ENCODE measurements around the gene SLC39A1.

The SLC39A1 gene

DNA sequence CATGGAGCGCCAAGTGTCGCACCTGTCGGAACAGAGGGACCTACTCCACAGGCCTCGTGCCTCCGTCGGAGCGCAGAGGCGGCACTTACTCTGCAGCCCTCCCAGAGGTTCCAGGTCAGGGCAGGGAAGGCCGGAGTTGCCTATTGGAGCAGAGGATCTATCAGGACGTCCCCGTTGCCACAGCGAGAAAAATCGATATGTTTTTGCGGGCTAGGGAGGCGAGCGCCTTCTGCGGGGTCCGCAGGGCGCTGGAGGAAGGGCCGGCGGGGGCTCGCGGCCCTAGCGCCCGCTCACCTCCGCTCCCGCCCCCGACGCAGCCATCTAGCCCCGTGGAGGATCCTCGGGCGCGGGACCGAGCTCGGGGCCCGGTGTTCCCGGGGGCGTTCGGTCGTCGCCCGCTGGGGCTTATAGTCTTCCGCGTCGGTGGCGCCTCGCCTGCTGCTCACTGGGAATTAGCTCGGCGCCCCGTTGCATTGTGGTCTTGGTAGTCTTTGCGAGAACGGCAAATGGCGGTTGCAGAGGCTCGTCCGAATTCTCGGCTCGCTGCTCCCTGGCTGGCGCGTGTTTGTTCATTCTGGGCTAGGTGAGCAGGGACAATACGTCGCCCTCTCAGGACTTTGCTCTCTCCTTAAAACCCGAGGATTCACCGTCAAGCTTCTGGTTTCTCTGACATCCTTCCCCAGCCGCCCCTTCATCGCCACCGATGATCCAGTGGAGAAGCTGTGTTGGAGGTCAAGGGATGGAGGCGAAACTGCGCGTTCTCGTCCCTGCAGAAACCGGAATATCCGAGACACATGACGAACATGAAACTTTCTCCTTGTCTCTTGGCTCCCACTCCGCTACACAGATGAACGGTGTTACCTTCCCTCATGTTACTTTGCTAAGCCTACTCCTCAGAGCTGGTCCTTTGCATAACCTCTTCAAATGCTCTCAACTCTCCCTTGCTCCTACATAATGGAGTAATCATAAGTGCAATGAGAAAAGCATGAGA, 14.2 kb upstream of the SLC39A1 start, which contains the start of gene JTB:
Gene JTB, minus strand, starts transcription at position 425 of the 991 bp plus-strand sequence. Its CDS starts 422 bp downstream, at position 3.
- peak; percentile 69 to 84 for DNase-seq (ENCODE audit: low read depth in 1 of 2, low spot score in 1 of 2)

DNA sequence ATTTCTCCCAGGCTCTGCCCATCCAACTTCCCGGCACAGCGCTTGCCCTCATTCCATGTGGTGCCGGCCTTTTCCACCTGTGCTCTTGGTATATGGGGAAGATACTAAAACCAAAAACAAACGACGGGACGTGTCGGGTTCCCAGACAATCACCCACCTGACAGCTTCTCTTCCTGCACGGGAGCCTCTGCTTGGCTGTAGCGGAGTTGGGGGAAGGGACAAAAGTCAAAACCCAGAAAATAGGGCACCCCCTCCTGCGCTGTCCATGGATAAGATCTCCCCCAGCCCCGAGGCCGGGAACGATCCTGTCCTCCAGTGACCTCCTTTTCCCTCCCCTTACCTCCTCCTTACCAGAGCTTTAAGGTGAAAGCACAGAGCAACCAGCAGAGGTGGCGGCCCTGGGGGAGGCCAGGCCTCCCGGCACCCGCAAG, 13.5 kb upstream of the SLC39A1 start:
- DNase-seq (ENCODE audit: low read depth in 1 of 2, low spot score in 1 of 2) = no peak

DNA sequence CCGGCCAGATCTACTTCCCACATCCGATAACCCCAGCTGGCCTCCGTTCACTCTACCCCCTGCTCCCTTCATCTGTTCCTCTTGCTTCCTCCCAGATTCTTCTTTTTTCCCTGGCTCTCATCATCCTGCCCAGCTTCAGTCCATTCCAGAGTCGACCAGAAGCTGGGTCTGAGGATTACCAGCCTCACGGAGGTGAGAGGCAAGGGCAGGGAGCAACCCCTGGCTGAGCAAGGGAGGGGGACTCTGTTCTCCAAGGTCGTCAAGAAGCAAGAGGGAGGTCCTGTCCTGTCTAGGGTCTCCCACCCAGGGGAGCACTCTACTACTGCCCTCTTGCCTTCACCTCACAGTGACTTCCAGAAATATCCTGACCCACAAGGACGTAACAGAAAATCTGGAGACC, 10.2 kb upstream of the SLC39A1 start:
- DNase-seq (ENCODE audit: low read depth in 1 of 2, low spot score in 1 of 2) = no peak

DNA sequence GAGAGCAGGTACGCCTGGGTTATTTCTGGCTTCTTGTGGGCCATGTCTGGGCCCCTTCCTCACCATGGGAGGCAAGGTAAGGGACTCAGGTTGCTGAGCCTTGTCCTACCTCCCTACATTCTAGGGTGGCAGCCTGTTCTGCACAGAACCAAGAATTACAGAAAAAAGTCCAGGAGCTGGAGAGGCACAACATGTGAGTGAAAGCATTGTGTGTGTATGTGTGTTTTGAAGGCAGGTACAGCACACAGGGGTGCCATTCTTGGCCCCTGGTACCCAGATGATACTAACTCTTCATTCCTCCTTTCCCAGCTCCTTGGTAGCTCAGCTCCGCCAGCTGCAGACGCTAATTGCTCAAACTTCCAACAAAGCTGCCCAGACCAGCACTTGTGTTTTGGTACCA, 9.7 kb upstream of the SLC39A1 start:
- DNase-seq (ENCODE audit: low read depth in 1 of 2, low spot score in 1 of 2) = no peak

DNA sequence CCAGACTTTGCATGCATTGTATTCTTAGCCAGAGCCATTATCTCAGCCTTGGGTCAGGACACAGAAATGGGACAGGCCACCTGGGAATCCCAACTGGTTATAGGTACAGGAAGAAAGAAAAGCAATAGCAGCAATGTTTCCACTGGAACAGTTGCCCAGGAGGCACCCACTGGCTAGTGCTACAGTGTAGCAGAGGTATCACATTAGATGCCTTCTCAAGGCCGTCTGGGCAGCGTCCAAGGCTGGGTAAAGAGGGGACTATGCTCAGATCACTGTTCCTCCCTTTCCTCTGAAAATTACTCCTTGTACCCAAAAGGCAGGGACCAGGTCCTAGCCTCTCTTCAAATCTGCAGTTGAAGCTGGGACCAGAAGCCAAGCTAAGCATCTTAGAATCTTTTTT, 7.0 kb upstream of the SLC39A1 start:
- DNase-seq (ENCODE audit: low read depth in 1 of 2, low spot score in 1 of 2) = no peak

DNA sequence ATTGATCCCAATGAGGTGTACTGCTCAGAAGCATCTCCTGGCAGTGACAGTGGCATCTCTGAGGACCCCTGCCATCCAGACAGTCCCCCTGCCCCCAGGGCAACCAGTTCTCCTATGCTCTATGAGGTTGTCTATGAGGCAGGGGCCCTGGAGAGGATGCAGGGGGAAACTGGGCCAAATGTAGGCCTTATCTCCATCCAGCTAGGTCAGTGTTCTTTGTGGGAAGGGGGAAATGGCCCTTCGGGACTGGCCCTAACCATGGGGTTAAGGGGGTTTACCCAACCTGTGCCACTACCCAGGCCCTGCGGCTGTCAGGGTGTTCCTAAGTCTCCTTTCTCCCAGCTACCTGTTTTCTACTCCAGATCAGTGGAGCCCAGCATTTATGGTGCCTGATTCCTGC, 5.6 kb upstream of the SLC39A1 start:
- no peak for DNase-seq (ENCODE audit: low read depth in 1 of 2, low spot score in 1 of 2)

DNA sequence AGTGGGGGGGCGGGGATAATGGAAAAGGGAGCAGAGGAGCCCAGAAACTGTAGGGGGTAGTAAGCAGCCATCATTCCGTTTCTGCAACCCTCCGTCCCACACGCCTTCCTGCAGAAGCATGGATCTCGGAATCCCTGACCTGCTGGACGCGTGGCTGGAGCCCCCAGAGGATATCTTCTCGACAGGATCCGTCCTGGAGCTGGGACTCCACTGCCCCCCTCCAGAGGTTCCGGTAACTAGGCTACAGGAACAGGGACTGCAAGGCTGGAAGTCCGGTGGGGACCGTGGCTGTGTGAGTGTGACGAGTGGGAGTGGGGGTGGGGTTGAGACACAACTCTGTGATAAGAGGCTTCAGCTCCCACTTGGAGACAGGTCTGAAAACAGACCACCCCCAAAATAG, 5.1 kb upstream of the SLC39A1 start:
- DNase-seq (ENCODE audit: low read depth in 1 of 2, low spot score in 1 of 2) = no peak

DNA sequence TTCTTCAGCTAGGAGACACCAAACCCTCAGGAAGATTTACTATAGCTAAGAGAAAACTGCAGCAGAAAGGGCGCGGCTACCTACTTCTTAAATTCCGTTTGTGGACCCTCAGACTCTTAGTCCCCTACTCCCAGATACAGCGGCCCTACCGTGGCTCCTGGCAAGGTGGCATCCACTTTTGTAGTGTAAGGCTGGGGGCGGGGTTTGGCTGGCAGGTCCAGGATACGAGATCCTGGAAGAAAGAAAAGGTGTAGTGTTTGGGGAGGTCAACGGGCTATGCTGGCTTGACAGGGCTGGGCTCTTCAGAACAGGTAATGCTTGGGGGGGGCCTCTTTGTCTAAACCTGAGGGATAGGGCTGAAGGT, 4.6 kb upstream of the SLC39A1 start:
- no peak for DNase-seq (ENCODE audit: low read depth in 1 of 2, low spot score in 1 of 2)

DNA sequence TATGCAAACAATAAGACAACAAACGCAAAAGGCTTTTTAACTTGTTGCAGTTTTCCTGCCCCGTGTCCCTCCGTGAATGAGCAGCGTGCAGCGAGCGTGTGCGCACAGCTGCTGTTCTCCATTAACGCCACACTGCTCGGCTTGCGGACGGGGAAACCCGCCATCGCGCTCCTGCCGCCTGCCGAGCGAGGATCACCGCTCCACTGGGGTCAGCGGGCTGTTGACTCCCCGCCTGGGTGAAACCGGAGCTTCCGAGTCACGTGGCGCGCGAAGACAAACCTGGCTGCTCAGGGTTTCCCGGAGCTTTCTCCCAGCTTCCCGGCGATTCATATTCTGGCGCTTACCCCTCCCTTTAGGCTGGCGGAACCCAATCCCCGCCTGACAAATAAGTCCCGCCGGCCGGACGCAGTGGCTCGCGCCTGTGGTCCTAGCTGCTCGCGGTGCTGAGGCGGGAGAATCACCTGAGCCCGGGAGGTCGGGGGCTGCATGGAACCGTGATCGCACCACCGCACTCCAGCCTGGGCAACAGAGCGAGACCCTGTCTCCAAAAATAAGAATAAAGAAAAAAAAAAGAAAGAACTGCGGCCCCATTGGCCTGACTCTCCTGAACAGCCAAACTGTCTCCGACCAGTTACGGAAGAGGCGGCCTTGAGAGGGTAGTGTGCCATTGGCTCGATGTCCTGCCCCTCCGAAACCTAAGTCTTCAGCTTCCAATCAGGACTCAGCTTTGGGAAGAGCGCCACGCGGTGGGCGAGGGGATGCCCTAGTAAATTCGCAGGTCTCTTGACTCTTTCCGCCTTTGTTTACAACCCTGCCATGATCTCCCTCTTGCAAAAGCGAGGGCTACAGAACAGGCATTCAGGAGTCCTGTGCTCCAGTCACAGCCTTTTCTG, 4.0 kb upstream of the SLC39A1 start, which contains the start of gene CREB3L4:
Gene CREB3L4, plus strand, starts transcription at position 796 of the 893 bp plus-strand sequence. CDS start 624 bp downstream, outside the sequence.
- peak; percentile 46 to 80 for DNase-seq (ENCODE audit: low read depth in 1 of 2, low spot score in 1 of 2)

DNA sequence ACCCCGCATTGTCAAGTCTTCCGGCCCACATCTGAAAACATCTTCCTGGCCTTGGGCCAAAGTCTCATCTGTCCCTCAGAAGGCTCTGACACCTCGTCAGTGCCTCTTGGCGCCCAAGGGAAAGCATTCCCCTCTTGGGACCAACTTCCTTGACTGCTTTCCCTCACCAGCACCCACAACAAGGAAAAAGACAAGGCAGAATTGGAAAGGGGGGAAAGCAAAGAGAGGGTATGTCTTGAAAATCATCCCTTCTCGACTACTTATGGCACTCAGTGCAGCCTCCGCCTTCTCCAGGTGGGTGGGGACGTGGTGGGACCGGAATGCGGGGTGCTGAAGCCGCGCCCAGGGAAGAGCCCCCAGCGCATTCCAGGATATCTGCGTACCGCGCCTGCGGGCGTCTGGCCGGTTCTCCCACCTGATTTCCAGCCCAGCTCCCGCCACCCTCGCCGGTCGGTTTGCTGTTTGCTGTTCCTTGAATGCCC, 554 bp upstream of the SLC39A1 start:
- no peak for DNase-seq (ENCODE audit: low read depth in 1 of 2, low spot score in 1 of 2)

DNA sequence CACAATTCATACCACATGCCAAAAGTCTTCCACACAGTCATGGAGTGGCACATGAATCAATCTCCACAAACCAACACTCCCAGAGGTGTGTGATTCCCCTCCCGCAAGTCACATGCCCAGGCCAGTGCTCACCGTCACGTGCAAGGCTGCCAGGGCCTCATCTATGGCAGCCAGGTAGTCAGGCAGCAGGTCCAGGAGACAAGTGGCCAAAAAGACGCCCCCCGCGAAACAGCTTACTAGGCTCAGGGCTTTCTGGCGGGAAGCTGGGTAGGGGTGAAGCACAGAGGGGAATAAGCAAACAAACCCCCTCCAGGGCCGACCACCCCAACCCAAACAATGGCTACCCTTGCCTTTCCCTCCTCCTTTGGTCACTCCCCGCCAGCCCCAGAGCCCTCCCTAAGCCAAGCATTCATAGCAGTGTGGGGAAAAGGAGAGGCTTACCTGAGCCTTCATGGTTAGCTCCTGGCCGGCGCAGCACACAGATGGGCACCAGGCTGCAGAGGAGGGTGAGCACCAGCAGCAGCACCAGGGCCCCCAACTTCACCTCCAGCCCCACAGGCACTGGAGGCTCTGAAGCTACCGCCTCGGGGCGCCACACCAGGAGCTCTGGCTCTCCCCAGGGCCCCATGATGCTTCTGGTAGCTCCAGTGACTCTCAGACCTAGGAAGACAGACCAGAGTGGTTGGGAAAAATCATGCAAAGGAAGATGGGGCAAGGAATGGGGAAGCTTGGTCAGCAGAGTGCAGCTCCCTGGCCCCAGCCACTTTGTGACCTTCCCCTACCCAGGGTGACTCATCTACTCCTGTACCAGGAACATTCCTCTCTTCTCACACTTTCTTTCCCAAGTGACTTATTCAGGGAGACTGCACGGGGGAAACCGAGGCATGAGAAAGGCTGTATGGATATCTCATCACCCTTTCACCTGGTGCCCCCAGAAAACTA, 978 bp downstream of the SLC39A1 start:
- DNase-seq (ENCODE audit: low read depth in 1 of 2, low spot score in 1 of 2) = no peak

DNA sequence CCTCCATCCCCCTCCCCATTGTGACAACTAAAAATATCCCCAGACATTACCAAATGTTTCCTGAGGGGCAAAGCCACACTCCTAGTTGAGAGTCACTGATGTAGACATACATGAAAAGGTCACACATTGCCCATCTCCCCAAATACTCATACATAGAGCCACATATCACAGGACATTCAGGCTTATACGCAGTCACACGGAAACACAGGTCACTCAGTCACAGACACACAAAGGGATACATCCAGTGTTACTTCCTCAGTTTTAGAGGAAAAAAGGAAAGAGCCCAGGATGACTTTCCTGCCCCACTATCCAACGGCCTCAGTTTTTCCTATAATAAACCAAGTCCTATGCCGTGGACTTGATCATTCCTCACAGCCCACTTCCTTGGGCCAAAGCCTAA, 1.9 kb downstream of the SLC39A1 start:
- no peak for DNase-seq (ENCODE audit: low read depth in 1 of 2, low spot score in 1 of 2)

DNA sequence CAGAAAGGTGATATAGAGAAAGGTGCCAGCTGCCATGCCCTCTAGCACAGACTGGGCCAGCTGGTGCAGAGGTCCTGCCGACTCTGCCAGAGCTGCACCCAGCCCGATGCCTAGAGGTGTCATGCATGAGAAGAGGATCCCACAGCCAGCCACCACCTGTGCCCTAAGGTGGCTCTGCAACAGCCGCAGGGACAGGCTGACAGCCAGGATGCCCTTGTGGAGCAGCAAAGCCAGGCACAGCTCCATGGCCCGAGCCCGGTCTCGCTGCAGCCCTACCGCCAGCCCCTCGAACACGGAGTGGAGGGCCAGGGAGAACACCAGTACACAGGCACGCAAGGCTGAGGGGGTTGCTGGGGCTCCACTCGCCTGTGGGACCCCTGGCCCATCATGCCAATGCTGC, 3.1 kb downstream of the SLC39A1 start:
- no peak for DNase-seq (ENCODE audit: low read depth in 1 of 2, low spot score in 1 of 2)

DNA sequence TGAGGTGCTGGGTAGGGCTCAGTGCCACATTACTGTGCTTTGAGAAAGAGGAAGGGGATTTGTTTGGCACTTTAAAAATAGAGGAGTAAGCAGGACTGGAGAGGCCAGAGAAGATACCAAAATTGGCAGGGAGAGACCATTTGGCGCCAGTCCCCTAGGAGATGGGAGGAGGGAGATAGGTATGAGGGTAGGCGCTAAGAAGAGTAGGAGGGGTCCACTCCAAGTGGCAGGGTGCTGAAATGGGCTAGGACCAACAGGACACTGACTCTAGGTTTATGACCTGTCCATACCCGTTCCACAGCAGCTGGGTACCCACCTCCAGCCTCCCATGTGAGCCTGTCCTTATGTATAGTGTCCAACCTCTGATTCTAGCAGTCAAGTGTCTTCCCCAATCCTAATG, 3.9 kb downstream of the SLC39A1 start:
- no peak for DNase-seq (ENCODE audit: low read depth in 1 of 2, low spot score in 1 of 2)

DNA sequence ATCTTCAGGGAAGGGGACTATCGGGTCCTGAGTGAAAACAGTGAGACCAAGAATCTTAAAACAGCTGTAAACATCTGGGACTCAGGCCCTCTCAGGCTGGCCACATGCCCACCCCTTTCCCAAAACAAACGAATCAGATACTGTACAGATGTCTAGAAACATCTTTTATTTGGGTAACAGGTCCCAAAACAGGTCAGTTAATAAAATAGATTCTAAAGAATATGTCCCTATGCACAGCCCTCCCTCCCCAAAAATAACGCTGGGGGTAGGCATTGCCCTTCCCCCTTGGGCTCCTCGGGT, 4.4 kb downstream of the SLC39A1 start:
- no peak for DNase-seq (ENCODE audit: low read depth in 1 of 2, low spot score in 1 of 2)

DNA sequence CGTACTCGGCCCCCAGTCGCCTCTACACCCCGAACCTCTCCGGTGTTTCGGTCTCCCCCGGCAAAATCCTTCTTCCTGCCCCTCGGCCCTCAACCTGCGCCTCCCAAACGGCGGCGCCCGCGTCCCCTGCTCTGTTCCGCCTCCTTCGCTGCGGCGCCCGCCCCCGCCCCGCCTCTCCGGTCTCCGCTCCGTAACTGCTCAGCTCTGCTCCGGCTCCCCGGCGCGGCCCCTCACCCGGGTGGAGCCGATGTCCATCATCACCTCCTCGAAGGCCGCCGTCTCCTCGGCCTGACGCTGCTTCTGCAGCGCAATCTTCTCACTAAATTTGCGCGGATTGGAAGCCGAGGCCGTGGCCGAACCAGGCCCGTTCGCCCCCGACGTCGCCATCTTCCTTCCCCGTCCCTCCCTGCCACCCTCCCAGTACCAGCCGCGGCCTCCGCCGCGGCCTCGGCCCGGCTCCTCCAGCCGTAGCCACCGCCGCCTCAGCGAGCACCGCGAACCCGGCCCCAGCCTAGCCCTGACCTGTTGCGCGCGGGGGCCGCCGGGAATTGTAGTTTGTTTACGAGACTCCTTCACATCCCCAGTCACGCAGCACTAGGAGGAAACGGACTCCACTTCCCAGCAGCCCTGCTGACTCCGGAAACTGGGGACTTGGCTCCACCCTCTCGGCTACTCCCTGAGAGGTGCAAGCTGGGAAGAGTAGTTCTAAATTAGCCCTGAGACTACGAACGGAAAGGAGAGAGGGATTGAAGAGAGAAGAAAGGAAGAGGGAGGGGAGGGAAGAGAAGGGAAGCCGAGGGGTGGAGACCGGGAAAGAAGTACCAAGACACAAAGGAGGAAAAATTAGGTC, 5.0 kb downstream of the SLC39A1 start, which contains the start of gene CRTC2:
Gene CRTC2, minus strand, starts transcription at position 502 of the 850 bp plus-strand sequence. Its CDS starts 115 bp downstream, at position 387.
- peak; percentile 92 to 97 for DNase-seq (ENCODE audit: low read depth in 1 of 2, low spot score in 1 of 2)

DNA sequence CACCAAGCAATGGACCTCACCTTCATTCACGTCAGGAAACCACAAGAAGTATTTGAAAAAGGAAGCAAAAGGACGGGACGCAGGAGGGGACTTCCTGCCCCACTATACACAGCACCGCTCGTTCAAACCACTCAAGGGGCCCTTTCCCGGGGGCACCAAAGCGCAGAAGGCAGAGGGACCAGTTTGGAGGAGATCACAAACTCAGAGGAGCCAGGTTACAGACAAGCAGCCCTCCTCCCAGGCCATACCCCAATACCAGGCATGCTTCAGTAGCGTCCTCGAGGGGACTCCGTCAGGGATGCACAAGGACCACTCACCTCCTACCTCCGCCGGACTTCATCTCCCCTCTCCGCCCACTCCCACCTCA, 5.6 kb downstream of the SLC39A1 start:
- DNase-seq (ENCODE audit: low read depth in 1 of 2, low spot score in 1 of 2) = peak in 1 of 2 donors; percentile 24

DNA sequence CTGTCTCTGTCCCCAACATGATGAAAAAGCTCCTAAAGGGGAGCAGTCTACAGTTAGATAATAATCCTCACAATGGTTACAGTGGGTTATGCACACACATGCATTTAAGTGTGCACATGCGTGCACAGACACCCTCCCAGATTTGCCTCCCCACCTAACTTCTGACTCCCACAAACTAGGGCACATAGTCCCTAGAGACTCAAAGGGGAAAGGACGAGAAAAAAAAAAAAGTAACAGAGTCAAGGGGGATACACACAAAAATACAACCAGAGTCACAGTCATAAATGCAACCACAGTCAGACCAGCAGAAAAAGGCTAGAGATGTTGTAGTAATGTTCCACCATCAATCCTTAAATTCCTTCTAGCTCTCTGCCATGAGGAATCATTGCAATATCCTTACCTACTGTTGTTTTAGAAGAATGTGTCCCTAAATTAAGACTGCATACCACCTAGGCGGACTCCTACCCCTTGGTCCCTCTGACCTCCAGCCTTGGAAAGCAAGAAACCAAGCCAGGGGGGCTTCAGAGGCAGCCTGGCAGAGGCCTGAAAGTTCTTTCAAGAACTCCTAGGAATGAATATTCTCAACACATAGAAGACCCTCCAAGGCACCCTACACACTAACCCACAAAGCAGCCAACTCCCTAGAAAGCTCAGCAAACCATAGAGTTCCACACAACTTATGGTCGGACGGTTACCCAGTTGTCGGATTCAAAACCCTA, 6.2 kb downstream of the SLC39A1 start:
- DNase-seq (ENCODE audit: low read depth in 1 of 2, low spot score in 1 of 2) = no peak

DNA sequence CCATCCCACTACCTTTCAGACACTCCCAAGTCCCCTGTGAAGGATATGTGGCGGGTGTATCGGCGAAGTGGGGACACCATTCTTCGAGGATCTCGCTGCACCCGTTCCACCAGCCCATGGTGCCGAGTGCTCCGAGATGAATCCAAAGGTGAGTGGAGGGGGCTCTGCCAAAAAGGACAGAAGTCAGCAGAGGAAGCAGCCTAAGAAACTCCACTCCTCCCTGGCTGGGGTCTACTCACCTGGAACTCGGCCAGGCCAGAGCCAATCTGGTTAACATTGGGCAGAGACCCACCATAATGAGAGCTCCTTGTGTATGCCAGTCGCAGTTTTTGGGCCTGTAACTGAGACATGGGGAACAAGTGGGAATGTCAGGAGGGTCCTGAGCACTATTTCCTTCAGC, 8.5 kb downstream of the SLC39A1 start:
- DNase-seq (ENCODE audit: low read depth in 1 of 2, low spot score in 1 of 2) = no peak

Measured in activated CD4-positive, alpha-beta T cell treated with anti-CD3 and anti-CD28 coated beads, Interleukin-2, amount 50 U/mL, for 24 hours (primary cell).